Esophagus squamous epithelium (tissue), 4 donors: ENCODE results near the gene B4GAT1.

ENCODE experiments used
- CTCF ChIP-seq, 6 experiments: fragments of 450-650 bp in 4 of 6; fragments of 200-600 bp in 2 of 6; sonication (generic) in 2 of 6; IDR thresholded peaks; one replicate each; pipeline ENCODE4 v1.5.1; 2016 to 2019; ENCODE audit warnings: antibody characterized with exemption in 6 of 6, mild to moderate bottlenecking in 4 of 6, moderate library complexity in 4 of 6
- POLR2A ChIP-seq, 4 donors: fragments of 450-650 bp; IDR thresholded peaks; one replicate each; pipeline ENCODE4 v1.6.1; 2017; ENCODE audit warnings: antibody characterized with exemption in 4 of 4, mild to moderate bottlenecking in 4 of 4, moderate library complexity in 3 of 4

- TF ChIP-seq CTCF (IDR thresholded peaks at IDR 0.05) = no peak
- no peak for TF ChIP-seq POLR2A (IDR thresholded peaks at IDR 0.05)
These were observed 19.5 kb downstream of the B4GAT1 start for GRCh38 chr11:66328031-66328301.
